Gastroesophageal sphincter (tissue), 4 donors: ENCODE results near the gene STMN1. TPM values are rescaled to one million over a fixed set of nuclear protein-coding genes. Genes with fewer than 3 reads are reported as not detected.

Experiments used
- ATAC-seq: fragments of 150-250 bp; one replicate; pipeline ENCODE4 v1.9.1; 2016; ENCODE audit warnings: mild to moderate bottlenecking, moderate library complexity
- H3K27ac ChIP-seq, 4 donors: fragments of 200-600 bp; sonication (generic) in 3 of 4; 1 replicate in 3 of 4; 2 replicates in 1 of 4; pipeline ENCODE4 v1.5.1; 2016 to 2019
- H3K27me3 ChIP-seq: fragments of 200-600 bp; sonication (generic); one replicate; pipeline ENCODE4 v1.5.1; 2019
- H3K36me3 ChIP-seq, 2 donors: fragments of 200-600 bp; sonication (generic); one replicate each; pipeline ENCODE4 v1.5.1; 2019; ENCODE audit warnings: control low read depth in 1 of 2
- H3K4me1 ChIP-seq, 3 donors: fragments of 200-600 bp; sonication (generic); 1 replicate in 2 of 3; 2 replicates in 1 of 3; pipeline ENCODE4 v1.5.1; 2016 to 2019; ENCODE audit warnings: control low read depth in 2 of 3
- H3K4me3 ChIP-seq, 2 donors: fragments of 200-600 bp; sonication (generic); one replicate each; pipeline ENCODE4 v1.5.1; 2019; ENCODE audit warnings: mild to moderate bottlenecking in 1 of 2, moderate library complexity in 1 of 2
- H3K9me3 ChIP-seq, 3 donors: fragments of 200-600 bp; sonication (generic); one replicate each; pipeline ENCODE4 v1.5.1; 2017 to 2019; ENCODE audit warnings: control low read depth in 2 of 3
- CTCF ChIP-seq, 4 experiments: fragments of 200-600 bp in 2 of 4; fragments of 450-650 bp in 2 of 4; sonication (generic) in 1 of 4; IDR thresholded peaks; one replicate each; pipeline ENCODE4 v1.5.1; 2017 to 2019; ENCODE audit warnings: antibody characterized with exemption in 4 of 4, mild to moderate bottlenecking in 2 of 4, moderate library complexity in 2 of 4
- EP300 ChIP-seq: sonication (generic); formaldehyde crosslinking; IDR thresholded peaks from one replicate; pipeline ENCODE4 v1.6.1; 2017; ENCODE audit warnings: antibody characterized with exemption, mild to moderate bottlenecking
- POLR2A ChIP-seq, 2 donors: fragments of 450-650 bp; IDR thresholded peaks; one replicate each; pipeline ENCODE4 v1.6.1; 2017; ENCODE audit warnings: antibody characterized with exemption in 2 of 2, mild to moderate bottlenecking in 2 of 2, moderate library complexity in 1 of 2
- POLR2AphosphoS5 ChIP-seq: sonication (generic); formaldehyde crosslinking; IDR thresholded peaks from one replicate; pipeline ENCODE4 v1.6.1; 2017; ENCODE audit warnings: antibody characterized with exemption
- WGBS, 2 donors: methylation state at CpG; one replicate each; pipeline ENCODE4 v1.1.5; 2018; ENCODE audit warnings: low coverage in 1 of 2; 5-methylcytosine and 5-hydroxymethylcytosine counted together
- total RNA-seq, 4 donors: library from RNA; depleted of rRNA; stranded (reverse); fragments of >200 nt; gene quantifications; one replicate each; pipeline ENCODE4 v1.1.0, GENCODE V29; 2016

The STMN1 gene
- total RNA-seq, 4 donors from 2014 or later = 12.2 to 30.0 (median 14.6) TPM

DNA sequence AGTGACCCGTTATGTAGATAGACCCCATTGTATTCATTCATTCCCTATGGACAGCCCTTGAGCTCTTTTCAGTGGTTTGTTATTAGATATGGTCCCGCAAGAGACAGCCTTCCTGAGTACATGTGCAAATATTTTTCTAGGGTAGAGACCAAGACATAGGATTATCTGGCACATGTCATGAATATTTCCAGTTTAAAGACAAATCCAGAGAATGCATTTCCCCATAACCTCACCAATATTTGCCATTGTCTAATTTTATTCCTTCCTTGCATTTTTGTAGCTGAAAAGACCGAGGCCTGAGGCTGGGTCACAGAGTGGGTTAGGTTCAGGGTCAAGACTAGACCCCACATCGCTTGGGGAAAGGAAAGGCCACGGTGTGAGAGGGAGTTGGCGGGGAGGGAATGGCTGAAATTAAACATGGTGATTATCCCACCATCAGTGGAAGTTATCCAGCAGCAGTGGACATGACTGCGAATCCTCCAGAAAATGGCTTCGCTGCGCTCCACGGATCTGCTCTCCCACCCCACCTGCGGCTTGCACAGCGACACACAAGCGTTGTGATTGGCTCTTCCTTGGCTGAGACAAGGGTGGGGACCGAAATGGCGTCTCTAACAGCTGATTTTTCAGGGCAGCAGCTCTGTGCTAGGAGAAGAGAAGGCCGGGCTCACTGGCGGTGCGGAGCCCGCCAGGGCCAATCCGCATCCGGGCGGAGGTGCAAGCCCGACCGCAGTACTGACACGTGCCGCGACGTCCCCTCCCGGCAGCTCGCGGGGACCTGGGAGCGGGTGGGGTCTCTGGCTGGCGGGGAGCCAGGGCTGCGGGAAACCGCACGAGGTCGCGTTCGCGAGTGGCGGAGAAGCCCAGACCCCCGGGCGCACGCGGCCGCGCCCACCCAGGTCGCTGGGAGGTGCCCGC lies 16.1 kb upstream of the STMN1 start:
- 48 to 50% methylated on average over 6 to 7 of the region's 49 CpGs for WGBS, 2 donors
- Histone ChIP-seq H3K27ac (peak overlapping the region in 3 of 4 donors; percentile 73 to 80 (median 76)), H3K4me1 (peaks cover 0 to 21% (median 4%) of the 10 kb centered on the region in 3 donors), H3K36me3 (no peaks in the 10 kb centered on the region), H3K9me3 (no peaks in the 10 kb centered on the region), H3K4me3 (peak overlapping the region; percentile 25 to 62), H3K27me3 (peaks cover 20% of the 10 kb centered on the region)
- TF ChIP-seq POLR2A (IDR thresholded peaks at IDR 0.05) = peak in 1 of 2 donors; percentile 19
- TF ChIP-seq EP300 = no peak
- no peak for TF ChIP-seq POLR2AphosphoS5
- peak in 1 of 4 experiments; percentile 18 for TF ChIP-seq CTCF (IDR thresholded peaks at IDR 0.05)
- peak; percentile 65 for ATAC-seq

- Histone ChIP-seq H3K27me3 (peaks cover under 1% of the 10 kb centered on the region), H3K27ac (no peak overlapping the region), H3K4me3 (no peak overlapping the region), H3K9me3 (no peaks in the 10 kb centered on the region), H3K36me3 (no peaks in the 10 kb centered on the region), H3K4me1 (peaks cover 0 to 17% (median 4%) of the 10 kb centered on the region in 3 donors)
- no peak for TF ChIP-seq CTCF (IDR thresholded peaks at IDR 0.05)
- TF ChIP-seq POLR2A (IDR thresholded peaks at IDR 0.05) = no peak
- TF ChIP-seq EP300 = no peak
- TF ChIP-seq POLR2AphosphoS5 = no peak
- no peak for ATAC-seq
- 80 to 100% methylated on average over 1 to 2 of the region's 11 CpGs for WGBS, 2 donors
These were observed 12.4 kb upstream of the STMN1 start for GRCh38 chr1:25918615-25919014.

- H3K36me3 ChIP-seq = no peaks in the 10 kb centered on the region
- H3K27ac ChIP-seq = no peak overlapping the region
- no peak for TF ChIP-seq POLR2A (IDR thresholded peaks at IDR 0.05)
- no peak for TF ChIP-seq EP300
- no peak for TF ChIP-seq POLR2AphosphoS5
- no peak for TF ChIP-seq CTCF (IDR thresholded peaks at IDR 0.05)
- no peak overlapping the region for H3K4me3 ChIP-seq
- ATAC-seq = no peak
- WGBS, 2 donors = 29 to 64% methylated on average over 3 to 5 of the region's 5 CpGs
- H3K27me3 ChIP-seq = no peaks in the 10 kb centered on the region
- H3K4me1 ChIP-seq = peaks cover 0 to 11% (median 0%) of the 10 kb centered on the region in 3 donors
- H3K9me3 ChIP-seq = no peaks in the 10 kb centered on the region
These were observed 11.8 kb upstream of the STMN1 start for GRCh38 chr1:25917996-25918395.

- no peak for ATAC-seq
- TF ChIP-seq POLR2AphosphoS5 = no peak
- TF ChIP-seq EP300 = no peak
- TF ChIP-seq CTCF (IDR thresholded peaks at IDR 0.05) = no peak
- no peak for TF ChIP-seq POLR2A (IDR thresholded peaks at IDR 0.05)
- Histone ChIP-seq H3K4me3 (no peak overlapping the region), H3K9me3 (no peaks in the 10 kb centered on the region), H3K27me3 (no peaks in the 10 kb centered on the region), H3K4me1 (no peaks in the 10 kb centered on the region), H3K36me3 (no peaks in the 10 kb centered on the region), H3K27ac (no peak overlapping the region)
- 100% methylated on average over 2 of the region's 2 CpGs; no CpG with 5 or more reads in 1 of the 2 donors for WGBS, 2 donors
These were observed 10.2 kb upstream of the STMN1 start for GRCh38 chr1:25916460-25916859.
